DOHH2 (cell line): ENCODE measurements around the gene TADA1.

Source experiments
- CTCF ChIP-seq: fragments of 200-600 bp; sonication (generic); IDR thresholded peaks from one replicate; pipeline ENCODE4 v1.5.1; 2014; ENCODE audit warnings: antibody characterized with exemption, mild to moderate bottlenecking, low read depth, low read length; ENCODE audit not compliant: poor library complexity, severe bottlenecking
- EZH2phosphoT487 ChIP-seq: fragments of 200-600 bp; sonication (generic); IDR thresholded peaks from 2 replicates; pipeline ENCODE4 v1.6.1; 2017; ENCODE audit warnings: borderline replicate concordance, mild to moderate bottlenecking, antibody characterized with exemption, low read length, moderate library complexity, mixed read lengths

DNA sequence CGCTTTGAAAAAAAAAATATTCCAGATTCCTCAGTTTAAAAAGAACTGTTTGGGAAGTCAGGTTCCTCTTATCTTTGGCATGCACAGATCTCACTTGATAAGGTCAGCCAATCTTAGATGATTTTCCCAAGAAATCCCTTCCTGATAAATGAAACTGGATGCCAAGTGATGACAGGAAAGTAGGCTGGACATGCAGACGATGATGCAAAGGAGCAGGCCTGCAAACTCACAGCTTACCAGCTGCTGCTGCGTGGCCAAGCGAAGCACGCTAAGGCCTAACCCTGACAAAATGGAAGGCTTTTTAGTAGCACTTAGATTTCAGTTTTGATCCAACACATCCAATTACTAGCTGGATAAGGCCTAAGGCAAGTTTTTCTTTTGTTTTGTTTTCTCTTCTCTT lies 10.1 kb downstream of the TADA1 start:
- TF ChIP-seq CTCF (no peak), EZH2phosphoT487 (no peak)
